DOHH2 (cell line): Measurements from ENCODE around the gene FBXO31.
"Not testable (repeated sequence)": the region's sequence is repeated elsewhere in the genome, so short reads cannot be mapped to it uniquely, and the experiment has no call there.

Experiments
- H3F3A ChIP-seq: fragments of 200-600 bp; sonication (generic), shearing (Covaris generic); 2 replicates; pipeline ENCODE4 v1.6.0; 2016; ENCODE audit warnings: antibody characterized with exemption, mild to moderate bottlenecking; ENCODE audit not compliant: control insufficient read depth, insufficient read depth
- H3K27ac ChIP-seq: fragments of 200-600 bp; sonication (generic); 2 replicates; pipeline ENCODE4 v1.5.1; 2014; ENCODE audit warnings: low read depth, mild to moderate bottlenecking, low read length, moderate library complexity
- H3K27me3 ChIP-seq: fragments of 200-600 bp; sonication (generic); 2 replicates; pipeline ENCODE4 v1.6.1; 2014; ENCODE audit warnings: mild to moderate bottlenecking, low read length, mixed read lengths; ENCODE audit not compliant: control insufficient read depth
- H3K36me3 ChIP-seq: fragments of 200-600 bp; sonication (generic); 2 replicates; pipeline ENCODE4 v1.6.1; 2014; ENCODE audit warnings: mild to moderate bottlenecking, low read length, moderate library complexity, mixed read lengths; ENCODE audit not compliant: control insufficient read depth
- H3K4me1 ChIP-seq: fragments of 200-600 bp; sonication (generic); 2 replicates; pipeline ENCODE4 v1.6.1; 2014; ENCODE audit warnings: mild to moderate bottlenecking, low read length, mixed read lengths; ENCODE audit not compliant: control insufficient read depth
- H3K4me2 ChIP-seq: fragments of 200-600 bp; sonication (generic); 2 replicates; pipeline ENCODE4 v1.6.0; 2014; ENCODE audit warnings: mild to moderate bottlenecking, low read length, moderate library complexity
- H3K4me3 ChIP-seq: fragments of 200-600 bp; sonication (generic); 2 replicates; pipeline ENCODE4 v1.5.1; 2014; ENCODE audit warnings: mild to moderate bottlenecking, low read length, mixed read lengths
- H3K79me2 ChIP-seq: fragments of 200-600 bp; sonication (generic); 2 replicates; pipeline ENCODE4 v1.6.1; 2014; ENCODE audit warnings: mild to moderate bottlenecking, low read length, mixed read lengths; ENCODE audit not compliant: control insufficient read depth
- H3K9me2 ChIP-seq: fragments of 200-600 bp; sonication (generic); replicated peaks from 2 replicates; pipeline ENCODE4 v1.6.1; 2014; ENCODE audit warnings: mild to moderate bottlenecking, low read length, mixed read lengths; ENCODE audit not compliant: control insufficient read depth
- H3K9me3 ChIP-seq: fragments of 200-600 bp; sonication (generic); 2 replicates; pipeline ENCODE4 v1.6.1; 2014; ENCODE audit warnings: antibody characterized with exemption, low read length, mixed read lengths; ENCODE audit not compliant: control insufficient read depth, insufficient read depth
- H4K20me1 ChIP-seq: fragments of 200-600 bp; sonication (generic); 2 replicates; pipeline ENCODE4 v1.6.0; 2014; ENCODE audit warnings: low read depth, mild to moderate bottlenecking, antibody characterized with exemption, low read length, moderate library complexity; ENCODE audit not compliant: control insufficient read depth, insufficient read depth
- EZH2phosphoT487 ChIP-seq: fragments of 200-600 bp; sonication (generic); IDR thresholded peaks from 2 replicates; pipeline ENCODE4 v1.6.1; 2017; ENCODE audit warnings: borderline replicate concordance, mild to moderate bottlenecking, antibody characterized with exemption, low read length, moderate library complexity, mixed read lengths
- TF ChIP-seq, protein P1 (sequence below): fragments of 200-600 bp; sonication (generic); IDR thresholded peaks from one replicate; pipeline ENCODE4 v1.5.1; 2014; ENCODE audit warnings: antibody characterized with exemption, mild to moderate bottlenecking, low read depth, low read length; ENCODE audit not compliant: poor library complexity, severe bottlenecking

The FBXO31 gene

DNA sequence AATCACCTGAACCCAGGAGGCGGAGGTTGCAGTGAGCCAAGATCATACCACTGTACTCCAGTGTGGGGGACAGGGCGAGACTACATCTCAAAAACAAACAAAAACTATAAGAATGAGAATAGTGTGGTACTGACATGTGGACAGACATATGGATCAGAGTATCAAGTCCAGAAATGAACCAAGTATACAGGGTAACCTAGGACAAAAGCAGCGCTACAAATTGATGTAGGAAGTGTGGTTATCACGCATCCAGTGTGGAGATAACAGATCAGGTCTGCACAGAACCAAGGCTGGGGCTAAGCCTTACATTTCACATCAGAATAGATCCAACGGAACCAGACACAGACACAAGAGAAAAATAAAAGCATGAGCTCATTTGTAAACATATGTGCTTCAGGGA is 43.4 kb downstream of the FBXO31 start:
- H4K20me1 ChIP-seq, result no peaks in the 10 kb centered on the region
- H3K4me2 ChIP-seq, result no peak overlapping the region
- H3K9me3 ChIP-seq, result no peaks in the 10 kb centered on the region
- H3K9me2 ChIP-seq, result no peaks in the 10 kb centered on the region
- no peak for TF ChIP-seq EZH2phosphoT487
- TF ChIP-seq, protein P1, sequence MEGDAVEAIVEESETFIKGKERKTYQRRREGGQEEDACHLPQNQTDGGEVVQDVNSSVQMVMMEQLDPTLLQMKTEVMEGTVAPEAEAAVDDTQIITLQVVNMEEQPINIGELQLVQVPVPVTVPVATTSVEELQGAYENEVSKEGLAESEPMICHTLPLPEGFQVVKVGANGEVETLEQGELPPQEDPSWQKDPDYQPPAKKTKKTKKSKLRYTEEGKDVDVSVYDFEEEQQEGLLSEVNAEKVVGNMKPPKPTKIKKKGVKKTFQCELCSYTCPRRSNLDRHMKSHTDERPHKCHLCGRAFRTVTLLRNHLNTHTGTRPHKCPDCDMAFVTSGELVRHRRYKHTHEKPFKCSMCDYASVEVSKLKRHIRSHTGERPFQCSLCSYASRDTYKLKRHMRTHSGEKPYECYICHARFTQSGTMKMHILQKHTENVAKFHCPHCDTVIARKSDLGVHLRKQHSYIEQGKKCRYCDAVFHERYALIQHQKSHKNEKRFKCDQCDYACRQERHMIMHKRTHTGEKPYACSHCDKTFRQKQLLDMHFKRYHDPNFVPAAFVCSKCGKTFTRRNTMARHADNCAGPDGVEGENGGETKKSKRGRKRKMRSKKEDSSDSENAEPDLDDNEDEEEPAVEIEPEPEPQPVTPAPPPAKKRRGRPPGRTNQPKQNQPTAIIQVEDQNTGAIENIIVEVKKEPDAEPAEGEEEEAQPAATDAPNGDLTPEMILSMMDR, result no peak
- no peak overlapping the region for H3K27ac ChIP-seq
- no peaks in the 10 kb centered on the region for H3K27me3 ChIP-seq
- peaks cover 4% of the 10 kb centered on the region for H3K4me1 ChIP-seq
- H3K36me3 ChIP-seq, result peaks cover 42% of the 10 kb centered on the region
- no peaks in the 10 kb centered on the region for H3F3A ChIP-seq
- no peak overlapping the region for H3K4me3 ChIP-seq
- H3K79me2 ChIP-seq, result peaks cover 6% of the 10 kb centered on the region; the same call in 1 of the 2 replicates

DNA sequence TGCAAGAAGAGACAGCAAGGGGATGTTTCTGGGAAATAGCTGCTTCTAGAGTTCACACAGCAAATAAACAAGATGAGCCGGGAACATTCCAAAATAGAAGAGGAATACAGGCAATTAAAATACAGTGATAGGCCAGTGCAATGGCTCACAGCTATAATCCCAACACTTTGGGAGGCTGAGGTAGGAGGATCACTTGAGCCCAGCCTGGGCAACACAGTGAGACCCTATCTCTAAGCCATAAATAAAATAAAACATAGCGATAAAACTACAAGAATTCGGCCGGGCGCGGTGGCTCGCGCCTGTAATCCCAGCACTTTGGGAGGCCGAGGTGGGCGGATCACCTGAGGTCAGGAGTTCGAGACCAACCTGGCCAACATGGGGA is 43.9 kb downstream of the FBXO31 start:
- H4K20me1 ChIP-seq, H3K4me3 ChIP-seq, H3F3A ChIP-seq, H3K27me3 ChIP-seq, H3K4me2 ChIP-seq, H3K79me2 ChIP-seq, H3K9me2 ChIP-seq, H3K9me3 ChIP-seq, H3K4me1 ChIP-seq, H3K27ac ChIP-seq: not testable (repeated sequence)
- peaks cover 47% of the 10 kb centered on the region for H3K36me3 ChIP-seq

DNA sequence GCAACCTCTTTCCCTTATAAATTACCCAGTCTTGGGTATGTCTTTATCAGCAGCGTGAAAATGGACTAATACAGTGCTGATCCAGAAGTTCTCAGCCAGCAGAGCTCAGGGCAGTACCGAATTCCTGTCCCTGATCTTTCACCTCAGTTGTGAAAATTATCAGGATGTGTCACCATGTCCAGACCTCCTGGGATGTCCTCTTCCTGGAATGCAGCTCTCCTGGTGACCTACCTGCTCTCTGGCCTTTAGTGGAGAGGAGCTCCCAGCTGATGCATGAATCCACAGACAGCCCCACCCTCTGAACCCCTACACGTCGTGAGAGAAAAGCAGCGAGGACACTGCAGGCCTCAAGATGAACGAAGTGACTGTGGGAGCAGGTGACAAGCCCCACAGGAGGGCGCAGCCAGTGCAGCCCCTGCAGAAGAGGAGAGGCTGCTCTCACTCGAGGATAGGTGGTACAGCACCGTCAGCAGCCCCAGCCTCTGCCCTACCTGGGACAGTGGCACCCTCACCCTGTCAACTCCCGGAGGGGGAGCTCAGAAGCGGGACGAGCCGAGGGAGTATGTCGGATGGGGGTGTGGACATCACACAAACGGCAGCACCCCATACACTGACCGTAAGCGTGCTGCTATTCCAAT is 44.4 kb downstream of the FBXO31 start:
- no peaks in the 10 kb centered on the region for H4K20me1 ChIP-seq
- no peaks in the 10 kb centered on the region for H3K9me3 ChIP-seq
- H3K36me3 ChIP-seq, result peaks cover 51% of the 10 kb centered on the region

DNA sequence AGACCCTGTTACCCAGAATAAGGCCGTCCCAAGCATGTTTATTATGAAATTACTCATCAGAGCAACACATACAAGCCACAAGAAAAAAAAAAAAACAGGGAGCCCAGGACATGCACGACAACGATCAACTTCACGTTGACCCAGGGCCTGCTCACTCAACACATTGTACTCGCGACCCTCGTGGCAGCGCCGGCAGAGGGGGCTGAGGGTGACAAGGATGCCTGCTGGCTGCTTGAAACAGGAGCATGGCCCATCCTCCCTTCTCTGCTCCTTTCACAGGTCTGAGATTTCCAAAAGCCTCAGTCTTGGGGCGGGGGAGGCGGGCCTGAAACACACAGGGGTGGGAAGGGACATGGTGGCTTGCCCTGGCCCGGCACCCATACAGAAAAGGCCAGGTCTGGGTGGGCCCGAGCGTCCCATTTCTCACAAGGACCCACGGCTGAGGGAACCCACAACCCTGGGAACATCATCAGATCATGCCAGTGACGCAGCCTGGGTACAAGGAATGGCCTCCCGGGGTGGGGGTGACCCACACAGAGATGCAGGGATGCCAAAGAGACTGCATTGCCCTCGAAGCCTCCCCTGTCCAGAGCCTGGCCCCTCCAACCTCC is 45.3 kb downstream of the FBXO31 start:
- no peak overlapping the region for H3K4me3 ChIP-seq
- TF ChIP-seq, protein P1, result no peak

More for the DNA sequence above, 44.4 kb downstream of the FBXO31 start:
- H3K79me2 ChIP-seq, result peaks cover 5% of the 10 kb centered on the region; the same call in 1 of the 2 replicates
- TF ChIP-seq EZH2phosphoT487, result no peak
- TF ChIP-seq, protein P1, result no peak
- no peaks in the 10 kb centered on the region for H3K4me1 ChIP-seq
- no peaks in the 10 kb centered on the region for H3K27me3 ChIP-seq
- no peak overlapping the region for H3K4me3 ChIP-seq
- H3K9me2 ChIP-seq, result no peaks in the 10 kb centered on the region
- H3F3A ChIP-seq, result no peaks in the 10 kb centered on the region
- H3K4me2 ChIP-seq, result no peak overlapping the region
- H3K27ac ChIP-seq, result no peak overlapping the region

More for the DNA sequence above, 45.3 kb downstream of the FBXO31 start:
- H3K36me3 ChIP-seq, result peaks cover 48% of the 10 kb centered on the region
- 0 out of 2 replicates have a peak, but pooled peaks cover 3% of the 10 kb centered on the region for H3K79me2 ChIP-seq
- no peaks in the 10 kb centered on the region for H4K20me1 ChIP-seq
- H3K4me1 ChIP-seq, result no peaks in the 10 kb centered on the region
- H3K9me2 ChIP-seq, result no peaks in the 10 kb centered on the region
- H3K9me3 ChIP-seq, result no peaks in the 10 kb centered on the region
- H3K27ac ChIP-seq, result no peak overlapping the region
- no peaks in the 10 kb centered on the region for H3K27me3 ChIP-seq
- no peak overlapping the region for H3K4me2 ChIP-seq
- H3F3A ChIP-seq, result no peaks in the 10 kb centered on the region
